ENCODE measurements around the gene CARD19. TPM values are rescaled to one million over a fixed set of nuclear protein-coding genes. Genes with fewer than 3 reads are reported as not detected.

CARD19 gene
- total and polyA plus RNA-seq, 4 donors = 31.1 to 70.7 (median 48.5) TPM

DNA sequence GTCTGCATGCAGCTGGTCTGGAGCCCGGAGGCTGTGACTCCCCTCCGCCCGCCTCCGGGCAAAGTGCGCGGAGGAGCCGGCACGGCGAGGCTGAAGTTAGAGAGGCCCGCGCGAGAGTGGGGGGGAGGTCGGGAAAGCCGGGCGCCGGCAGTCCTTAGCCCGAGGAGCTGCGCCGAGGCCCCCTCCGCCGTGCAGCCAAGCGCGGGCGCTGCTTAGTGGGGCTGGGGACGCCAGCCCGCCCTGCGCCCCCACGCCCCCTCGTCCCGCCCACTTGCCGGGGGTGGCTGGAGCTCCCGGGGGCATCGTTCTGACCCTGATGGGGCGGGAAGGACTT, 37.6 kb downstream of the CARD19 start:
- H3K4me3 ChIP-seq = peak overlapping the region; percentile 53
- H3K9me3 ChIP-seq (ENCODE audit: control insufficient read depth in 4 of 4, insufficient read depth in 3 of 4, low read length in 3 of 4) = peaks cover 0 to 3% (median 0%) of the 10 kb centered on the region in 4 donors
- peak; percentile 77 to 83 (median 80) for DNase-seq
- no peaks in the 10 kb centered on the region for H3K27me3 ChIP-seq (ENCODE audit: control insufficient read depth in 3 of 3, insufficient read depth in 3 of 3, low read length in 2 of 3)
- H3K9ac ChIP-seq (ENCODE audit: insufficient read depth in 1 of 2, low read length in 2 of 2) = peak overlapping the region; percentile 65 to 67
- WGBS, 2 donors = 0 to 1% methylated on average over 24 to 34 of the region's 34 CpGs
- TF ChIP-seq, protein P1, sequence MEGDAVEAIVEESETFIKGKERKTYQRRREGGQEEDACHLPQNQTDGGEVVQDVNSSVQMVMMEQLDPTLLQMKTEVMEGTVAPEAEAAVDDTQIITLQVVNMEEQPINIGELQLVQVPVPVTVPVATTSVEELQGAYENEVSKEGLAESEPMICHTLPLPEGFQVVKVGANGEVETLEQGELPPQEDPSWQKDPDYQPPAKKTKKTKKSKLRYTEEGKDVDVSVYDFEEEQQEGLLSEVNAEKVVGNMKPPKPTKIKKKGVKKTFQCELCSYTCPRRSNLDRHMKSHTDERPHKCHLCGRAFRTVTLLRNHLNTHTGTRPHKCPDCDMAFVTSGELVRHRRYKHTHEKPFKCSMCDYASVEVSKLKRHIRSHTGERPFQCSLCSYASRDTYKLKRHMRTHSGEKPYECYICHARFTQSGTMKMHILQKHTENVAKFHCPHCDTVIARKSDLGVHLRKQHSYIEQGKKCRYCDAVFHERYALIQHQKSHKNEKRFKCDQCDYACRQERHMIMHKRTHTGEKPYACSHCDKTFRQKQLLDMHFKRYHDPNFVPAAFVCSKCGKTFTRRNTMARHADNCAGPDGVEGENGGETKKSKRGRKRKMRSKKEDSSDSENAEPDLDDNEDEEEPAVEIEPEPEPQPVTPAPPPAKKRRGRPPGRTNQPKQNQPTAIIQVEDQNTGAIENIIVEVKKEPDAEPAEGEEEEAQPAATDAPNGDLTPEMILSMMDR (IDR thresholded peaks at IDR 0.05; ENCODE audit: control extremely low read depth, extremely low read depth) = no peak
- peaks cover 3 to 46% (median 12%) of the 10 kb centered on the region in 5 donors for H3K4me1 ChIP-seq (ENCODE audit: control insufficient read depth in 5 of 5, insufficient read depth in 5 of 5, low read length in 5 of 5)
- ATAC-seq (ENCODE audit: insufficient read depth, low FRiP score) = peak; percentile 59
- H3K27ac ChIP-seq (ENCODE audit: low read depth in 1 of 2, low read length in 1 of 2) = peak overlapping the region; percentile 81 to 90
- no peaks in the 10 kb centered on the region for H3K36me3 ChIP-seq (ENCODE audit: control insufficient read depth in 4 of 4, insufficient read depth in 4 of 4, low read length in 4 of 4)

DNA sequence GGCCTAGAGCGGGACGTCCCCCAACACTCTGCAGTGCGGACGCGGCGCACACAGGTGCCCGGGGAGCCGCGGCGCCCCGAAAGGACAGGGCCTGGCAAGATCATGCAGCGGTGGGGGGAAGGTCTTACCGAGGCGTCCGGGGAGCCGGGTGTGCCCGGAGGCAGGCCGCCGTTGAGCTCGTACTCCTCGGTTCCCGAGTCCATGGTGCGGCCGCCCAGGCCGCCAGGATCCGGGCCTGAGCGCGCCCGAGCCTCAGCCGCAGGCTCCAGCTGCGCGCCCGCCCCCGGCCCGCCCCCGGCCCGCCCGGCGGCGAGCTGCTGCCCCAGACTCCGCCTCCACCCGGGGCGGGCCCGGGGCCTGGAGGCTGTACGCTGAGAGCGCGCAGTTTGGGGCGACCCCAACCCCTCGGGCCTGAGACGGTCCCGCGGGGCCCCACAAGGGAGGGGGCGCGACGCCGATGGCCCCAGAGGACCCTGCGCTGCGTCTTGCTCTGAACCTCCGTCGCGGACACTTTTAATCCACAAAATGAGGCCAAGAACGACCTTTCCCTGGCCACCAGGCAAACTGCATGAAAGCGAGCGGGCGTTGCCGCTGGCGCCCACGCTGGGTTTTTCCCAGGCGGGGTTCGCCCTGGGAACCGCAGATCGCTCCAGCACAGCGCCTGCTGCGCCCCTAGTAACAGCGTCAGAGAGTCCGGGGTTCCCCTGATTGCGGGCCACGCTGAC, 38.2 kb downstream of the CARD19 start, which contains the start of gene NINJ1:
Gene NINJ1 (minus strand): TSS at position 237 of the 725 bp plus-strand sequence. CDS start 34 bp downstream, at position 203.
- peak; percentile 90 for ATAC-seq (ENCODE audit: insufficient read depth, low FRiP score)
- Histone ChIP-seq H3K27me3 (ENCODE audit: control insufficient read depth in 3 of 3, insufficient read depth in 3 of 3, low read length in 2 of 3) (no peaks in the 10 kb centered on the region), H3K9me3 (ENCODE audit: control insufficient read depth in 4 of 4, insufficient read depth in 3 of 4, low read length in 3 of 4) (peaks cover 0 to 3% (median 0%) of the 10 kb centered on the region in 4 donors), H3K4me1 (ENCODE audit: control insufficient read depth in 5 of 5, insufficient read depth in 5 of 5, low read length in 5 of 5) (peaks cover 3 to 46% (median 12%) of the 10 kb centered on the region in 5 donors), H3K27ac (ENCODE audit: low read depth in 1 of 2, low read length in 1 of 2) (peak within 1 kb of the TSS; percentile 81 to 95), H3K4me3 (peak within 1 kb of the TSS; percentile 53), H3K9ac (ENCODE audit: insufficient read depth in 1 of 2, low read length in 2 of 2) (peak within 1 kb of the TSS; percentile 67 to 72), H3K36me3 (ENCODE audit: control insufficient read depth in 4 of 4, insufficient read depth in 4 of 4, low read length in 4 of 4) (no peaks in the 10 kb centered on the region)
- whole genome bisulfite sequencing, 2 donors = 0 to 1% methylated on average over 67 to 78 of the region's 78 CpGs
- TF ChIP-seq, protein P1 (IDR thresholded peaks at IDR 0.05; ENCODE audit: control extremely low read depth, extremely low read depth) = no peak
- peak; percentile 84 to 88 (median 85) for DNase-seq

DNA sequence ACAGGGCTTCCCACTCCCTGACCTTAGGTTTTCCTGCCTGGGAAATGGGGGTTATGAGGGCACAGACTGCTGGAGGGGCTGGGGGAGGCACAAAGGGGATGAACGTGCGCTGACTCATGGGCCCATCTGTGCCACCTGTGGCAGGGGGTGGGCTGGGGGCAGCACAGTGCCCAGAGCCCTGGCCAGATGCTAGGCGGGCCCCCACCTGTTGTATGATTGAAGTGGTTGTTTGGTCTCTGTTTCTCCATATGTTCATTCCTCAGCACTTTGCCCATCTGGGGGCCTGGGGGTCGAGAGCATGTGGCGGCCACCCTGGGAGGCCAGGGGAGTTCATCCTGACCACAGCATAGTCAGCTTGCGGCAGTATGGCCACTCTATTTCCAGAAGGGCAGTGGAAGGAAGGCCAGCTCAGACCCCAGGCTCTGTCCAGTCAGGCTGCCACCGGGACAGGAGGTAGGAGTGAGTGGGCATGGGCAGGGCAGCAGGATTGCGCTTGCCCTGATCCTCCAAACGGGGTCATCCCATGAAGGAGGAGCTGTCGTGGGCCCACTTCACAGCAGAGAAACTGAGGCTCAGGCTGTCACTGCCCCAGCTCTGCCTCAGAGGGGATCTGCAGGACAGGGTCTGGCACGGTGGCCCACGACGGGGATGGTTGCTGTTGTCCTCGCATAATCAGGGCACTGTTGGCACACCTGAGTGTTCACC, 38.9 kb downstream of the CARD19 start:
- H3K4me3 ChIP-seq = no peak overlapping the region
- DNase-seq (no peak), ATAC-seq (ENCODE audit: insufficient read depth, low FRiP score) (no peak)
- H3K27me3 ChIP-seq (ENCODE audit: control insufficient read depth in 3 of 3, insufficient read depth in 3 of 3, low read length in 2 of 3) = no peaks in the 10 kb centered on the region
- H3K9ac ChIP-seq (ENCODE audit: insufficient read depth in 1 of 2, low read length in 2 of 2) = peak overlapping the region in 1 of 2 donors; percentile 72
- TF ChIP-seq, protein P1 (IDR thresholded peaks at IDR 0.05; ENCODE audit: control extremely low read depth, extremely low read depth) = no peak
- H3K27ac ChIP-seq (ENCODE audit: low read depth in 1 of 2, low read length in 1 of 2) = peak overlapping the region; percentile 81 to 95
- H3K36me3 ChIP-seq (ENCODE audit: control insufficient read depth in 4 of 4, insufficient read depth in 4 of 4, low read length in 4 of 4) = no peaks in the 10 kb centered on the region
- H3K9me3 ChIP-seq (ENCODE audit: control insufficient read depth in 4 of 4, insufficient read depth in 3 of 4, low read length in 3 of 4) = peaks cover 0 to 3% (median 0%) of the 10 kb centered on the region in 4 donors
- H3K4me1 ChIP-seq (ENCODE audit: control insufficient read depth in 5 of 5, insufficient read depth in 5 of 5, low read length in 5 of 5) = peaks cover 3 to 43% (median 12%) of the 10 kb centered on the region in 5 donors
- 78 to 85% methylated on average over 14 of the region's 14 CpGs for WGBS, 2 donors

All from lung (tissue), 12 donors.